SK-N-SH (cell line): ENCODE results near the gene PMVK. TPM values are rescaled to one million over a fixed set of nuclear protein-coding genes. Genes with fewer than 3 reads are reported as not detected.

Experiments
- CTCF ChIA-PET: fragments of 300-600, 350-600 bp; formaldehyde crosslinking; extraction: SDS; loops from one replicate; lab custom pipeline; 2021; lab: Yijun Ruan, JAX
- POLR2A ChIA-PET: fragments of 350-600 bp; sonication (Branson Sonifier 250); formaldehyde crosslinking; extraction: SDS; loops from one replicate; lab custom pipeline; 2020; ENCODE audit warnings: antibody characterized with exemption, inconsistent platforms; lab: Yijun Ruan, JAX
- DNase-seq: peaks from one replicate; pipeline ENCODE4 v3.0.0; 2012
- H2AFZ ChIP-seq: fragments of 200-600 bp; sonication (generic); 2 replicates; pipeline ENCODE4 v1.8.1; 2016; ENCODE audit warnings: antibody characterized with exemption, mild to moderate bottlenecking, low read depth
- H3F3A ChIP-seq: fragments of 200-600 bp; sonication (generic); replicated peaks from 2 replicates; pipeline ENCODE3; 2016; ENCODE audit warnings: antibody characterized with exemption, mild to moderate bottlenecking; ENCODE audit not compliant: insufficient read depth
- H3K27ac ChIP-seq, 2 experiments: fragments of 200-500 bp in 1 of 2; fragments of 200-600 bp in 1 of 2; sonication (Bioruptor generic) in 1 of 2; sonication (generic), shearing (Covaris generic) in 1 of 2; 2 replicates each; pipeline versions ENCODE4 v1.5.1 to v1.6.1; 2014 to 2016; ENCODE audit warnings: low read depth in 2 of 2, inconsistent platforms in 1 of 2, low read length in 1 of 2, mild to moderate bottlenecking in 1 of 2, mixed read lengths in 1 of 2
- H3K27me3 ChIP-seq: fragments of 200-600 bp; sonication (generic), shearing (Covaris generic); 2 replicates; pipeline ENCODE4 v1.6.1; 2016; ENCODE audit warnings: mixed run types; ENCODE audit not compliant: insufficient read depth
- H3K36me3 ChIP-seq, 2 experiments: fragments of 200-500 bp in 1 of 2; fragments of 200-600 bp in 1 of 2; sonication (Bioruptor generic) in 1 of 2; sonication (generic) in 1 of 2; replicated peaks in 1 of 2; 2 replicates each; pipeline versions ENCODE3 to v1.5.1; 2014 to 2016; ENCODE audit warnings: low read length in 1 of 2, mild to moderate bottlenecking in 1 of 2; ENCODE audit not compliant: insufficient read depth in 2 of 2, control insufficient read depth in 1 of 2
- H3K4me1 ChIP-seq, 2 experiments: fragments of 200-500 bp in 1 of 2; fragments of 200-600 bp in 1 of 2; sonication (Bioruptor generic) in 1 of 2; sonication (generic), shearing (Covaris generic) in 1 of 2; 2 replicates each; pipeline versions ENCODE4 v1.5.1 to v1.6.1; 2014 to 2016; ENCODE audit warnings: low read depth in 1 of 2, low read length in 1 of 2, mixed run types in 1 of 2; ENCODE audit not compliant: insufficient read depth in 2 of 2, control insufficient read depth in 1 of 2
- H3K4me2 ChIP-seq: fragments of 200-600 bp; sonication (generic), shearing (Covaris generic); 2 replicates; pipeline ENCODE4 v1.6.1; 2017; ENCODE audit warnings: mixed run types
- H3K4me3 ChIP-seq, 2 experiments: fragments of 200-500 bp in 1 of 2; fragments of 200-600 bp in 1 of 2; sonication (Bioruptor generic) in 1 of 2; sonication (generic), shearing (Covaris generic) in 1 of 2; 2 replicates each; pipeline versions ENCODE4 v1.5.1 to v1.8.1; 2014 to 2016; ENCODE audit warnings: low read depth in 2 of 2, inconsistent platforms in 1 of 2, low read length in 1 of 2, mild to moderate bottlenecking in 1 of 2, mixed read lengths in 1 of 2, moderate library complexity in 1 of 2
- H3K79me2 ChIP-seq: fragments of 200-600 bp; sonication (generic); 2 replicates; pipeline ENCODE4 v1.8.1; 2017; ENCODE audit warnings: mild to moderate bottlenecking; ENCODE audit not compliant: insufficient read depth
- H3K9ac ChIP-seq: fragments of 200-600 bp; sonication (generic); 2 replicates; pipeline ENCODE4 v1.6.1; 2017; ENCODE audit warnings: mixed run types
- H3K9me2 ChIP-seq: fragments of 200-600 bp; sonication (generic); 2 replicates; pipeline ENCODE4 v1.6.1; 2017; ENCODE audit warnings: mixed run types
- H3K9me3 ChIP-seq: fragments of 200-600 bp; sonication (generic); 2 replicates; pipeline ENCODE4 v1.6.1; 2017; ENCODE audit warnings: mixed run types, mild to moderate bottlenecking, moderate library complexity
- H4K20me1 ChIP-seq: fragments of 200-600 bp; sonication (generic); 2 replicates; pipeline ENCODE4 v1.6.1; 2017; ENCODE audit warnings: mild to moderate bottlenecking, mixed run types; ENCODE audit not compliant: insufficient read depth
- CHD2 ChIP-seq: fragments of 150-350 bp; IDR thresholded peaks from 2 replicates; pipeline ENCODE4 v1.6.1; 2018; ENCODE audit warnings: low read length; ENCODE audit not compliant: partially characterized antibody
- ELF1 ChIP-seq: IDR thresholded peaks from 2 replicates; pipeline ENCODE4 v1.4.0; 2012
- EP300 ChIP-seq, 2 experiments: IDR thresholded peaks; 2 replicates each; pipeline versions ENCODE4 v1.4.0 to v1.6.1; 2012; ENCODE audit warnings: borderline replicate concordance in 1 of 2, low read depth in 1 of 2, low read length in 1 of 2
- EZH2phosphoT487 ChIP-seq: fragments of 200-600 bp; sonication (generic); IDR thresholded peaks from 2 replicates; pipeline ENCODE4 v1.6.1; 2017; ENCODE audit warnings: low read depth, mixed run types, mild to moderate bottlenecking, antibody characterized with exemption, moderate library complexity, borderline replicate concordance
- FOXJ3 ChIP-seq: sonication (generic); formaldehyde crosslinking; IDR thresholded peaks from 2 replicates; pipeline ENCODE4 v1.5.1; 2020; ENCODE audit warnings: mild to moderate bottlenecking, missing genetic modification reagents
- FOXM1 ChIP-seq: IDR thresholded peaks from 2 replicates; pipeline ENCODE4 v1.4.0; 2012; ENCODE audit warnings: low read depth, mild to moderate bottlenecking
- GABPA ChIP-seq: IDR thresholded peaks from 2 replicates; pipeline ENCODE4 v1.4.0; 2012; ENCODE audit warnings: low read depth, mild to moderate bottlenecking
- GATA2 ChIP-seq: sonication (generic); formaldehyde crosslinking; IDR thresholded peaks from 2 replicates; pipeline ENCODE4 v1.5.0; 2020; ENCODE audit warnings: mild to moderate bottlenecking, missing genetic modification reagents
- JUND ChIP-seq: IDR thresholded peaks from 2 replicates; pipeline ENCODE4 v1.4.0; 2012
- MAX ChIP-seq: IDR thresholded peaks from 2 replicates; pipeline ENCODE4 v1.4.0; 2012; ENCODE audit warnings: low read depth
- MEF2A ChIP-seq: IDR thresholded peaks from 2 replicates; pipeline ENCODE4 v1.4.0; 2012; ENCODE audit warnings: low read depth, borderline replicate concordance
- MXI1 ChIP-seq: IDR thresholded peaks from 2 replicates; pipeline ENCODE4 v1.6.1; 2012; ENCODE audit warnings: mild to moderate bottlenecking, low read depth, low read length, improper control_type of control experiment
- NFIC ChIP-seq: IDR thresholded peaks from 2 replicates; pipeline ENCODE4 v1.4.0; 2012; ENCODE audit warnings: borderline replicate concordance
- NRF1 ChIP-seq: IDR thresholded peaks from 2 replicates; pipeline ENCODE4 v1.6.1; 2012; ENCODE audit warnings: low read depth, mild to moderate bottlenecking, low read length
- POLR2AphosphoS5 ChIP-seq: IDR thresholded peaks from 2 replicates; pipeline ENCODE4 v1.6.1; 2012; ENCODE audit warnings: low read depth, low read length
- RCOR1 ChIP-seq: fragments of 150-350 bp; IDR thresholded peaks from 2 replicates; pipeline ENCODE4 v1.6.1; 2017; ENCODE audit warnings: antibody characterized with exemption, low read length
- RFX5 ChIP-seq: IDR thresholded peaks from 2 replicates; pipeline ENCODE4 v1.6.1; 2012; ENCODE audit warnings: mild to moderate bottlenecking, improper control_type of control experiment, low read length
- RXRA ChIP-seq: IDR thresholded peaks from 2 replicates; pipeline ENCODE4 v1.4.0; 2012; ENCODE audit warnings: low read depth, mild to moderate bottlenecking, borderline replicate concordance
- SIN3A ChIP-seq: IDR thresholded peaks from 2 replicates; pipeline ENCODE4 v1.6.1; 2012; ENCODE audit warnings: low read depth, mild to moderate bottlenecking, low read length, moderate library complexity, borderline replicate concordance
- TAF1 ChIP-seq: IDR thresholded peaks from 2 replicates; pipeline ENCODE4 v1.6.1; 2012; ENCODE audit warnings: low read depth, mild to moderate bottlenecking, low read length, moderate library complexity, borderline replicate concordance
- TEAD4 ChIP-seq: IDR thresholded peaks from 2 replicates; pipeline ENCODE4 v1.4.0; 2012; ENCODE audit warnings: mild to moderate bottlenecking, borderline replicate concordance; ENCODE audit not compliant: insufficient read depth
- USF2 ChIP-seq: fragments of 150-350 bp; IDR thresholded peaks from 2 replicates; pipeline ENCODE4 v1.6.1; 2017; ENCODE audit warnings: antibody characterized with exemption, low read length, low read depth, borderline replicate concordance
- WGBS: methylation state at CpG from one replicate; pipeline ENCODE4 v1.1.6; 2017; ENCODE audit warnings: low lambda C conversion rate; 5-methylcytosine and 5-hydroxymethylcytosine counted together
- polyA plus RNA-seq, 3 experiments: library from polyadenylated mRNA; depleted of rRNA; stranded (reverse); fragments of >200 nt; gene quantifications; 2 replicates each; pipeline ENCODE4 v1.2.3, GENCODE V29; 2012

The PMVK gene
- polyA plus RNA-seq, 1 of the 3 experiments (the other 2 are of a cell fraction): 59.6 TPM

DNA sequence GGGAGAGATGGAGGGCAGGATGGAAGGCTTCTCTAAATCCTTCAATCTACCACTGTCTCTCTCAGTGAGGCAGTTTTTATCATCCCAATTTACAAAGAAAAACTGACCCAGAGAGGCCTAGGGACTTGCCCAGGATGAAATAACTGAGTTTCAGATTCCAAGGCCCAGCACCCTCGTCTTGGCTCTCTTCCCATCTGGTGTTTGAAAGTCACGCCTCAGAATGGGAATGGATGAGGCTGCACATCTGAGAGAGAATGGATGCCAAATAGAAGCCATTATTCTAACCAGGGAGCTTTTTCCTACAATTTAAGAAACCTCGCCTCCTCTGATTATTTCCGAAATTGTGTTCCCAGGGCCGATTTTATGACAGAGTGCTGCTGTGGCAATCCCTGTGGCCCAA is 55.8 kb downstream of the PMVK start:
- 39% methylated on average over 5 of the region's 5 CpGs for WGBS
- Histone ChIP-seq H2AFZ (no peak overlapping the region), H3K4me1 (peaks cover 0 to 3% of the 10 kb centered on the region in 2 experiments; a peak in 1 of 4 replicates), H4K20me1 (no peaks in the 10 kb centered on the region), H3K36me3 (no peaks in the 10 kb centered on the region), H3F3A (no peaks in the 10 kb centered on the region), H3K9me2 (no peaks in the 10 kb centered on the region), H3K27ac (no peak overlapping the region), H3K79me2 (no peaks in the 10 kb centered on the region), H3K4me3 (no peak overlapping the region), H3K4me2 (no peak overlapping the region), H3K9me3 (no peaks in the 10 kb centered on the region), H3K27me3 (no peaks in the 10 kb centered on the region; the same call in none of the 2 replicates), H3K9ac (no peak overlapping the region)
- ChIA-PET CTCF (interaction anchor here (0.9 to 5.5 kb wide), 9 partner anchors 13 to 400 kb away, joined by 3 to 47 read pairs (median 5); no protein-coding TSS in a partner anchor), POLR2A (no interaction called here)
- TF ChIP-seq FOXJ3 (CRISPR knock-in tag): no peak
- TF ChIP-seq SIN3A: no peak
- no peak for TF ChIP-seq NFIC
- no peak for TF ChIP-seq EZH2phosphoT487
- no peak for TF ChIP-seq RFX5
- no peak for TF ChIP-seq POLR2AphosphoS5
- no peak for TF ChIP-seq CHD2
- no peak for TF ChIP-seq GABPA
- no peak for TF ChIP-seq EP300 (IDR thresholded peaks at IDR 0.05; ENCODE audit: borderline replicate concordance in 1 of 2, low read depth in 1 of 2, low read length in 1 of 2)
- TF ChIP-seq JUND: no peak
- TF ChIP-seq ELF1: no peak
- no peak for TF ChIP-seq TAF1
- no peak for TF ChIP-seq USF2
- TF ChIP-seq RXRA: no peak
- no peak for TF ChIP-seq TEAD4
- no peak for TF ChIP-seq MEF2A
- no peak for TF ChIP-seq GATA2 (CRISPR knock-in tag)
- TF ChIP-seq RCOR1: no peak
- TF ChIP-seq FOXM1: no peak
- TF ChIP-seq NRF1: no peak
- no peak for DNase-seq

GRCh38 chr1:154879038-154879421 is 57.5 kb downstream of the PMVK start:
- no peaks in the 10 kb centered on the region for H3K79me2 ChIP-seq
- no peak overlapping the region for H3K4me3 ChIP-seq
- no peak overlapping the region for H3K4me2 ChIP-seq
- TF ChIP-seq MEF2A (no peak), TAF1 (no peak), MAX (no peak), POLR2AphosphoS5 (no peak), USF2 (no peak), MXI1 (no peak), ELF1 (no peak)
- 68% methylated on average over 12 of the region's 16 CpGs for WGBS
- no peaks in the 10 kb centered on the region for H4K20me1 ChIP-seq
- no peaks in the 10 kb centered on the region; the same call in 1 of the 2 replicates for H3K27me3 ChIP-seq
- no peak overlapping the region for H3K9ac ChIP-seq
- no peaks in the 10 kb centered on the region for H3K9me2 ChIP-seq
- no peak overlapping the region for H2AFZ ChIP-seq
- no peak overlapping the region for H3K27ac ChIP-seq
- no peaks in the 10 kb centered on the region for H3F3A ChIP-seq
- ChIA-PET POLR2A (interaction anchor here (0.6 to 1.2 kb wide), 4 partner anchors 58 to 319 kb away, joined by 3 to 6 read pairs (median 4); partner anchors contain the start of gene PMVK), CTCF (interaction anchor here (0.6 to 3.1 kb wide), 91 partner anchors 7 to 399 kb away, joined by 3 to 74 read pairs (median 5); partner anchors contain the start of genes CHRNB2, KCNN3, PMVK and PYGO2)
- no peaks in the 10 kb centered on the region for H3K9me3 ChIP-seq
- H3K36me3 ChIP-seq: no peaks in the 10 kb centered on the region
- peaks cover 0 to 3% of the 10 kb centered on the region in 2 experiments; a peak in 1 of 4 replicates for H3K4me1 ChIP-seq
- no peak for DNase-seq
